H1 (cell line): Measurements from ENCODE around the gene SPAG8. TPM values are rescaled to one million over a fixed set of nuclear protein-coding genes. Genes with fewer than 3 reads are reported as not detected.

ENCODE experiments used
- CTCF ChIA-PET: fragments of 300-600 bp; sonication (Branson Sonifier 250); formaldehyde crosslinking; loops from one replicate; lab custom pipeline; 2021; ENCODE audit not compliant: partially characterized antibody; lab: Charles Lee
- POLR2A ChIA-PET: fragments of 300-600 bp; sonication (Branson Sonifier 250); formaldehyde crosslinking; loops from one replicate; lab custom pipeline; 2021; ENCODE audit warnings: inconsistent platforms; ENCODE audit not compliant: partially characterized antibody; lab: Charles Lee
- DNase-seq, 2 experiments: peaks; one replicate each; pipeline versions ENCODE4 v3.0.0 to v3.0.0-alpha.2; 2010 to 2022; ENCODE audit warnings: low spot score in 2 of 2, low read depth in 1 of 2, mixed read lengths in 1 of 2
- FAIRE-seq: peaks from 2 replicates; lab custom pipeline; 2011; peaks lifted over from hg19 to GRCh38; lab: Jason Lieb, UNC
- H2AFZ ChIP-seq: 2 replicates; pipeline ENCODE4 v1.8.1; 2012; ENCODE audit warnings: low read length, inconsistent platforms
- H2AK5ac ChIP-seq: 2 replicates; pipeline ENCODE4 v1.6.1; 2013; ENCODE audit warnings: low read depth, low read length
- H2BK120ac ChIP-seq: replicated peaks from 2 replicates; pipeline ENCODE3; 2013; ENCODE audit warnings: low read depth, low read length, inconsistent platforms
- H2BK12ac ChIP-seq: 2 replicates; pipeline ENCODE4 v1.6.1; 2013; ENCODE audit warnings: low read depth, low read length
- H2BK15ac ChIP-seq: 2 replicates; pipeline ENCODE4 v1.6.1; 2013; ENCODE audit warnings: low read length
- H2BK20ac ChIP-seq: 2 replicates; pipeline ENCODE4 v1.6.1; 2013; ENCODE audit warnings: low read length
- H2BK5ac ChIP-seq: 2 replicates; pipeline ENCODE4 v1.6.1; 2013; ENCODE audit warnings: low read depth, low read length
- H3K14ac ChIP-seq: 2 replicates; pipeline ENCODE4 v1.6.1; 2013; ENCODE audit warnings: inconsistent platforms; ENCODE audit not compliant: insufficient read length
- H3K18ac ChIP-seq: 2 replicates; pipeline ENCODE4 v1.6.1; 2013; ENCODE audit warnings: low read length; ENCODE audit errors: extremely low read depth
- H3K23ac ChIP-seq: 2 replicates; pipeline ENCODE4 v1.6.1; 2013; ENCODE audit warnings: inconsistent platforms; ENCODE audit not compliant: insufficient read length
- H3K23me2 ChIP-seq: 2 replicates; pipeline ENCODE4 v1.6.1; 2013; ENCODE audit warnings: low read depth, low read length
- H3K27ac ChIP-seq: 2 replicates; pipeline ENCODE4 v1.6.1; 2011; ENCODE audit warnings: low read depth, low read length, inconsistent platforms
- H3K27me3 ChIP-seq, 4 experiments: replicated peaks in 1 of 4; 1 replicate in 1 of 4; 2 replicates in 3 of 4; pipeline versions ENCODE4 v1.6.1 to v1.8.1; 2011 to 2013; ENCODE audit warnings: low read length in 3 of 4, mild to moderate bottlenecking in 3 of 4, inconsistent platforms in 2 of 4, mixed read lengths in 2 of 4, moderate library complexity in 1 of 4; ENCODE audit not compliant: control insufficient read depth in 3 of 4, insufficient read depth in 3 of 4; ENCODE audit errors: extremely low read depth in 1 of 4
- H3K36me3 ChIP-seq, 4 experiments: 2 replicates each; pipeline versions ENCODE4 v1.6.1 to v1.8.1; 2011 to 2013; ENCODE audit warnings: mild to moderate bottlenecking in 4 of 4, low read length in 3 of 4, moderate library complexity in 2 of 4, control low read depth in 1 of 4, inconsistent platforms in 1 of 4; ENCODE audit not compliant: insufficient read depth in 4 of 4, control insufficient read depth in 2 of 4
- H3K4ac ChIP-seq: replicated peaks from 2 replicates; pipeline ENCODE3; 2013; ENCODE audit warnings: low read length, low read depth, mixed read lengths, inconsistent platforms; ENCODE audit not compliant: insufficient read length
- H3K4me1 ChIP-seq, 4 experiments: replicated peaks in 1 of 4; 1 replicate in 1 of 4; 2 replicates in 3 of 4; pipeline versions ENCODE4 v1.6.1 to v1.8.1; 2011 to 2013; ENCODE audit warnings: low read length in 3 of 4, inconsistent platforms in 2 of 4, mixed read lengths in 1 of 4; ENCODE audit not compliant: insufficient read depth in 4 of 4, control insufficient read depth in 3 of 4
- H3K4me2 ChIP-seq, 2 experiments: 2 replicates each; pipeline versions ENCODE4 v1.6.1 to v1.8.1; 2011 to 2013; ENCODE audit warnings: low read depth in 2 of 2, low read length in 2 of 2, control low read depth in 1 of 2, inconsistent platforms in 1 of 2, mild to moderate bottlenecking in 1 of 2; ENCODE audit not compliant: insufficient read depth in 1 of 2
- H3K4me3 ChIP-seq, 4 experiments: fragments of 200-600, 300-600 bp in 1 of 4; sonication (generic), shearing (Covaris generic), sonication (Bioruptor Twin) in 1 of 4; 2 replicates each; pipeline versions ENCODE4 v1.5.1 to v1.8.1; 2011 to 2016; ENCODE audit warnings: low read length in 4 of 4, low read depth in 3 of 4, control low read depth in 2 of 4, inconsistent platforms in 2 of 4, mild to moderate bottlenecking in 2 of 4, mixed read lengths in 1 of 4, moderate library complexity in 1 of 4; ENCODE audit not compliant: insufficient read depth in 2 of 4; ENCODE audit errors: extremely low read depth in 1 of 4
- H3K56ac ChIP-seq: replicated peaks from 2 replicates; pipeline ENCODE3; 2013; ENCODE audit warnings: low read depth, mild to moderate bottlenecking, mixed read lengths, low read length, inconsistent platforms; ENCODE audit not compliant: insufficient read length
- H3K79me1 ChIP-seq: 2 replicates; pipeline ENCODE4 v1.6.1; 2013; ENCODE audit warnings: low read depth, low read length, control low read depth
- H3K79me2 ChIP-seq, 2 experiments: 2 replicates each; pipeline versions ENCODE4 v1.6.1 to v1.8.1; 2012 to 2013; ENCODE audit warnings: low read length in 2 of 2, mild to moderate bottlenecking in 2 of 2, inconsistent platforms in 1 of 2; ENCODE audit not compliant: insufficient read depth in 2 of 2, control insufficient read depth in 1 of 2
- H3K9ac ChIP-seq, 4 experiments: replicated peaks in 1 of 4; 1 replicate in 1 of 4; 2 replicates in 3 of 4; pipeline versions ENCODE4 v1.6.1 to v1.8.1; 2011 to 2013; ENCODE audit warnings: low read depth in 3 of 4, low read length in 3 of 4, control low read depth in 2 of 4, mild to moderate bottlenecking in 2 of 4, moderate library complexity in 2 of 4, inconsistent platforms in 1 of 4; ENCODE audit errors: extremely low read depth in 1 of 4
- H3K9me3 ChIP-seq, 2 experiments: 2 replicates each; pipeline versions ENCODE4 v1.6.1 to v1.8.1; 2012 to 2013; ENCODE audit warnings: mild to moderate bottlenecking in 2 of 2, moderate library complexity in 2 of 2, control low read depth in 1 of 2, inconsistent platforms in 1 of 2, low read depth in 1 of 2, low read length in 1 of 2, mixed read lengths in 1 of 2; ENCODE audit not compliant: insufficient read depth in 2 of 2
- H4K20me1 ChIP-seq, 2 experiments: replicated peaks in 1 of 2; 2 replicates each; pipeline versions ENCODE3 to v1.8.1; 2011 to 2013; ENCODE audit warnings: inconsistent platforms in 2 of 2, low read length in 2 of 2, mild to moderate bottlenecking in 1 of 2; ENCODE audit not compliant: insufficient read depth in 2 of 2, control insufficient read depth in 1 of 2
- H4K5ac ChIP-seq: 2 replicates; pipeline ENCODE4 v1.6.1; 2013; ENCODE audit warnings: low read length, low read depth, mixed read lengths, inconsistent platforms; ENCODE audit not compliant: insufficient read length
- H4K8ac ChIP-seq: 2 replicates; pipeline ENCODE4 v1.8.0; 2013; ENCODE audit warnings: mild to moderate bottlenecking, moderate library complexity, low read length, inconsistent platforms; ENCODE audit not compliant: insufficient read depth; ENCODE audit errors: extremely low read depth
- H4K91ac ChIP-seq: replicated peaks from 2 replicates; pipeline ENCODE3; 2013; ENCODE audit warnings: low read length, mixed read lengths, inconsistent platforms; ENCODE audit not compliant: insufficient read length
- ATF3 ChIP-seq: IDR thresholded peaks from 2 replicates; pipeline ENCODE4 v1.6.1; 2011; ENCODE audit warnings: low read depth, mild to moderate bottlenecking, low read length; ENCODE audit not compliant: insufficient read depth
- BCL11A ChIP-seq, 2 experiments: IDR thresholded peaks; one replicate each; pipeline ENCODE4 v1.6.1; 2011; ENCODE audit warnings: low read depth in 2 of 2, low read length in 2 of 2, mild to moderate bottlenecking in 2 of 2
- CHD1 ChIP-seq: IDR thresholded peaks from 2 replicates; pipeline ENCODE4 v1.6.1; 2012; ENCODE audit warnings: low read depth, low read length, improper control_type of control experiment
- RNF2 ChIP-seq: fragments of 200-900, 300-1000 bp; sonication (generic); IDR thresholded peaks from 2 replicates; pipeline ENCODE4 v1.7.1; 2016; ENCODE audit warnings: borderline replicate concordance, low read depth, mild to moderate bottlenecking, antibody characterized with exemption, low read length; ENCODE audit not compliant: poor library complexity, severe bottlenecking; ENCODE audit errors: missing control alignments
- RXRA ChIP-seq: IDR thresholded peaks from 2 replicates; pipeline ENCODE4 v1.6.1; 2011; ENCODE audit warnings: low read depth, mild to moderate bottlenecking, low read length, moderate library complexity; ENCODE audit not compliant: insufficient read depth
- SIN3A ChIP-seq, 2 experiments: IDR thresholded peaks in 1 of 2; conservative IDR thresholded peaks in 1 of 2; 2 replicates each; pipeline ENCODE4 v1.6.1; 2011 to 2012; ENCODE audit warnings: low read length in 2 of 2, improper control_type of control experiment in 1 of 2, low read depth in 1 of 2, mild to moderate bottlenecking in 1 of 2
- WGBS, 2 experiments: shearing (Covaris generic) in 1 of 2; methylation state at CpG; one replicate each; pipeline versions ENCODE4 v1.1.6 to v1.1.7; 2013 to 2015; ENCODE audit warnings: low lambda C conversion rate in 2 of 2, mixed read lengths in 2 of 2, inconsistent platforms in 1 of 2, low coverage in 1 of 2, missing lambda C conversion rate in 1 of 2; ENCODE audit not compliant: insufficient replicate concordance in 2 of 2, insufficient coverage in 1 of 2, insufficient read length in 1 of 2; ENCODE audit errors: extremely low coverage in 1 of 2, missing lambda C conversion rate in 1 of 2; 5-methylcytosine and 5-hydroxymethylcytosine counted together
- polyA plus RNA-seq, 7 experiments: library from polyadenylated mRNA; depleted of rRNA in 3 of 7; stranded (reverse) in 5 of 7; unstranded in 2 of 7; fragments of >200 nt in 5 of 7; fragments of 200-250 nt in 2 of 7; gene quantifications; 1 replicate in 5 of 7; 2 replicates in 1 of 7; 4 replicates in 1 of 7; pipeline versions ENCODE4 v1.2.1 to v1.2.3, GENCODE V29; 2011 to 2013; ENCODE audit warnings: missing spikeins in 2 of 7, mixed read lengths in 2 of 7
- total RNA-seq: library from RNA; stranded (reverse); fragmentation: NEBNext Ultra II Directional; extraction: Animal tissue kit (Norgen Biotek cat#: 25700); gene quantifications from 2 replicates; pipeline ENCODE4 v1.2.1, GENCODE V29; 2021

Gene SPAG8
- total and polyA plus RNA-seq, 2 of the 8 experiments (the other 6 are each of a cell fraction or from before 2014, with no cell fraction given): 0.37 to 0.44 TPM

- Histone ChIP-seq H2BK120ac (no peak overlapping the region), H2BK15ac (peak overlapping the region; percentile 16; the same call in 1 of the 2 replicates), H3K27me3 (peaks cover 0 to 10% (median 0%) of the 10 kb centered on the region in 4 experiments; a peak in 4 of 7 replicates), H3K4ac (no peak overlapping the region), H3K79me1 (no peaks in the 10 kb centered on the region), H2AK5ac (0 out of 2 replicates have a peak overlapping the region, but pooled peaks have one; percentile 65), H2BK20ac (no peak overlapping the region), H4K8ac (peak overlapping the region; percentile 11; the same call in 1 of the 2 replicates), H4K5ac (no peak overlapping the region), H3K14ac (no peak overlapping the region), H2BK5ac (no peak overlapping the region), H4K20me1 (no peaks in the 10 kb centered on the region), H3K4me2 (peak overlapping the region; percentile 46 to 91), H3K9ac (no peak overlapping the region), H3K23me2 (peaks cover 5% of the 10 kb centered on the region; the same call in 1 of the 2 replicates), H3K4me1 (peaks cover 5 to 13% (median 7%) of the 10 kb centered on the region in 4 experiments; a peak in 6 of 7 replicates), H3K56ac (no peak overlapping the region), H2BK12ac (0 out of 2 replicates have a peak overlapping the region, but pooled peaks have one; percentile 50), H3K4me3 (peak overlapping the region in 2 of 4 experiments; percentile 65 to 67; a peak in 6 of 8 replicates), H3K79me2 (no peaks in the 10 kb centered on the region), H3K23ac (no peak overlapping the region), H3K9me3 (no peaks in the 10 kb centered on the region), H3K27ac (no peak overlapping the region), H3K36me3 (no peaks in the 10 kb centered on the region), H2AFZ (no peak overlapping the region), H3K18ac (no peak overlapping the region; the same call in 1 of the 2 replicates), H4K91ac (no peak overlapping the region)
- CTCF ChIA-PET: interaction anchor here (0.7 to 2.6 kb wide), 14 partner anchors 11 to 135 kb away, joined by 3 to 26 read pairs (median 3); partner anchors contain the start of genes HINT2 and SPAG8
- TF ChIP-seq RXRA: no peak
- TF ChIP-seq BCL11A (IDR thresholded peaks at IDR 0.05; ENCODE audit: low read depth in 2 of 2, low read length in 2 of 2): no peak
- no peak for TF ChIP-seq CHD1
- TF ChIP-seq ATF3: no peak
- no peak for TF ChIP-seq RNF2
- no peak for TF ChIP-seq SIN3A (conservative IDR thresholded peaks at IDR 0.05 in 1 of 2, IDR thresholded peaks at IDR 0.05 in 1 of 2; ENCODE audit: low read depth in 1 of 2, low read length in 2 of 2)
- FAIRE-seq (no peak), DNase-seq (no peak)
- POLR2A ChIA-PET: interaction anchor here (0.7 to 3.9 kb wide), 9 partner anchors 12 to 56 kb away, joined by 3 to 38 read pairs (median 4); partner anchors contain the start of genes FAM221B, HINT2, SPAG8 and TMEM8B
- 86% methylated on average over 26 of the region's 34 CpGs; no CpG with 5 or more reads in 1 of the 2 experiments for WGBS, 2 experiments
Observed at GRCh38 chr9:35792024-35792813, 19.8 kb downstream of the SPAG8 start.
